CD4-positive, alpha-beta T cell (primary cell): Measurements from ENCODE around the gene EFTUD2. TPM values are rescaled to one million over a fixed set of nuclear protein-coding genes. Genes with fewer than 3 reads are reported as not detected.

Experiments used
- ATAC-seq: fragments of 200-7000 bp; cut with Tn5 transposase; one replicate; pipeline ENCODE4 v1.10.0; 2022; ENCODE audit warnings: mild to moderate bottlenecking; ENCODE audit not compliant: poor library complexity
- CTCF ChIA-PET: fragments of 350-600 bp; sonication (Branson Sonifier 250); formaldehyde crosslinking; loops from one replicate; lab custom pipeline; 2021; ENCODE audit warnings: antibody characterized with exemption, inconsistent platforms; lab: Charles Lee
- POLR2A ChIA-PET: fragments of 350-600 bp; sonication (Branson Sonifier 250); formaldehyde crosslinking; loops from one replicate; lab custom pipeline; 2021; ENCODE audit warnings: antibody characterized with exemption, inconsistent platforms; lab: Charles Lee
- DNase-seq, 14 experiments: peaks; one replicate each; pipeline ENCODE4 v3.0.0-alpha.2; 2013 to 2020; ENCODE audit warnings: mixed read lengths in 2 of 14
- H3K27ac ChIP-seq, 2 donors: one replicate each; pipeline versions ENCODE4 v1.5.1 to v1.7.0; 2013; ENCODE audit warnings: low read length in 2 of 2, low read depth in 1 of 2, mild to moderate bottlenecking in 1 of 2
- H3K27me3 ChIP-seq, 2 experiments: 1 replicate in 1 of 2; 2 replicates in 1 of 2; pipeline versions ENCODE4 v1.6.1 to v1.7.0; 2013; ENCODE audit warnings: low read length in 2 of 2, control low read depth in 1 of 2, mild to moderate bottlenecking in 1 of 2, moderate library complexity in 1 of 2; ENCODE audit not compliant: insufficient read depth in 2 of 2, control insufficient read depth in 1 of 2
- H3K36me3 ChIP-seq: one replicate; pipeline ENCODE4 v1.6.1; 2013; ENCODE audit warnings: low read length, control low read depth; ENCODE audit not compliant: insufficient read depth
- H3K4me1 ChIP-seq: one replicate; pipeline ENCODE4 v1.6.1; 2013; ENCODE audit warnings: low read length, control low read depth; ENCODE audit not compliant: insufficient read depth
- H3K4me3 ChIP-seq: one replicate; pipeline ENCODE4 v1.5.1; 2013; ENCODE audit warnings: mild to moderate bottlenecking, low read length, moderate library complexity
- H3K9me3 ChIP-seq, 2 experiments: 1 replicate in 1 of 2; 2 replicates in 1 of 2; pipeline versions ENCODE4 v1.6.1 to v1.7.0; 2013; ENCODE audit warnings: low read length in 2 of 2, mild to moderate bottlenecking in 2 of 2, control low read depth in 1 of 2, moderate library complexity in 1 of 2; ENCODE audit not compliant: control insufficient read depth in 1 of 2, insufficient read depth in 1 of 2
- H3K27ac Mint-ChIP-seq: one replicate; pipeline ENCODE4 v1.8.0; 2020; ENCODE audit warnings: mixed read lengths
- H3K27me3 Mint-ChIP-seq: one replicate; pipeline ENCODE4 v1.8.0; 2021; ENCODE audit warnings: mixed read lengths
- H3K36me3 Mint-ChIP-seq: one replicate; pipeline ENCODE4 v1.8.0; 2021; ENCODE audit warnings: low read depth, mixed read lengths
- H3K4me1 Mint-ChIP-seq: one replicate; pipeline ENCODE4 v1.8.0; 2021; ENCODE audit warnings: low read depth, mixed read lengths
- H3K4me3 Mint-ChIP-seq: one replicate; pipeline ENCODE4 v1.8.0; 2020; ENCODE audit warnings: mild to moderate bottlenecking, mixed read lengths
- H3K9me3 Mint-ChIP-seq: one replicate; pipeline ENCODE4 v1.8.0; 2020; ENCODE audit warnings: mixed read lengths
- CTCF ChIP-seq: fragments of 200-600 bp; IDR thresholded peaks from one replicate; pipeline ENCODE4 v1.8.0; 2022; ENCODE audit warnings: antibody characterized with exemption, mild to moderate bottlenecking
- intact Hi-C, 2 experiments: fragments of 100-400 bp; cut with DNase I in 1 of 2; cut with micrococcal nuclease in 1 of 2; formaldehyde crosslinking; loops; one replicate each; pipeline versions ENCODE4 v1.15.1 to v1.9.0; 2023 to 2025; cut with DNase I, micrococcal nuclease
- total RNA-seq, 174 experiments: library from RNA in 2 of 174; stranded (reverse) in 2 of 174; gene quantifications; one replicate each; pipeline ENCODE4 v1.2.3 and lab custom pipeline; 2021 to 2026

The EFTUD2 gene
- total RNA-seq, 2 experiments from 2014 or later: 105 to 112 TPM

- intact Hi-C loops: loop anchor here (1.0 to 10.0 kb wide), 3 partner anchors 101 to 275 kb away; no protein-coding TSS in a partner anchor
- DNase-seq (peak; percentile 29 to 78 (median 48)), ATAC-seq (peak; percentile 93)
- H3K27ac ChIP-seq: no peak overlapping the region
- H3K36me3 ChIP-seq: no peaks in the 10 kb centered on the region
- no peaks in the 10 kb centered on the region for H3K9me3 ChIP-seq
- H3K4me1 Mint-ChIP-seq: no peaks in the 10 kb centered on the region
- ChIA-PET CTCF (interaction anchor here (0.5 to 3.0 kb wide), 6 partner anchors 19 to 181 kb away, joined by 3 to 22 read pairs (median 4); no protein-coding TSS in a partner anchor), POLR2A (interaction anchor here (0.7 to 2.0 kb wide), 3 partner anchors 100 to 215 kb away, joined by 3 to 5 read pairs (median 3); partner anchors contain the start of gene ACBD4)
- no peak overlapping the region for H3K27ac Mint-ChIP-seq
- peak; percentile 44 for TF ChIP-seq CTCF
- no peaks in the 10 kb centered on the region for H3K36me3 Mint-ChIP-seq
- no peak overlapping the region for H3K4me3 Mint-ChIP-seq
- no peak overlapping the region for H3K4me3 ChIP-seq
- H3K27me3 ChIP-seq: peaks cover 0 to 11% of the 10 kb centered on the region in 2 experiments
- H3K9me3 Mint-ChIP-seq: no peaks in the 10 kb centered on the region
- H3K4me1 ChIP-seq: no peaks in the 10 kb centered on the region
- H3K27me3 Mint-ChIP-seq: peaks cover 16% of the 10 kb centered on the region
Observed at GRCh38 chr17:44919885-44920564, 20.8 kb upstream of the EFTUD2 start.

GRCh38 chr17:44919411-44919810, 20.2 kb upstream of the EFTUD2 start:
- DNase-seq (peak in 1 of 14 experiments; percentile 1), ATAC-seq (no peak)
- peaks cover 0 to 11% of the 10 kb centered on the region in 2 experiments for H3K27me3 ChIP-seq
- Mint-ChIP-seq H3K9me3 (no peaks in the 10 kb centered on the region), H3K27ac (no peak overlapping the region), H3K4me3 (no peak overlapping the region), H3K4me1 (no peaks in the 10 kb centered on the region), H3K36me3 (no peaks in the 10 kb centered on the region), H3K27me3 (peaks cover 19% of the 10 kb centered on the region)
- intact Hi-C loops: loop anchor here in 1 of 2 experiments (10.0 kb wide), 1 partner anchor 275 kb away; no protein-coding TSS in a partner anchor
- ChIA-PET CTCF (interaction anchor here (0.5 to 3.0 kb wide), 6 partner anchors 18 to 181 kb away, joined by 3 to 22 read pairs (median 5); no protein-coding TSS in a partner anchor), POLR2A (interaction anchor here (0.7 to 2.0 kb wide), 3 partner anchors 100 to 216 kb away, joined by 3 to 5 read pairs (median 3); partner anchors contain the start of gene ACBD4)
- H3K4me3 ChIP-seq: no peak overlapping the region
- no peak for TF ChIP-seq CTCF
- H3K27ac ChIP-seq: no peak overlapping the region
- no peaks in the 10 kb centered on the region for H3K4me1 ChIP-seq
- no peaks in the 10 kb centered on the region for H3K36me3 ChIP-seq
- no peaks in the 10 kb centered on the region for H3K9me3 ChIP-seq

- peaks cover 32% of the 10 kb centered on the region for H3K27me3 Mint-ChIP-seq
- DNase-seq (no peak), ATAC-seq (no peak)
- no peaks in the 10 kb centered on the region for H3K36me3 Mint-ChIP-seq
- no peaks in the 10 kb centered on the region for H3K9me3 ChIP-seq
- no peaks in the 10 kb centered on the region for H3K4me1 Mint-ChIP-seq
- intact Hi-C loops: loop anchor here in 1 of 2 experiments (10.0 kb wide), 1 partner anchor 277 kb away; no protein-coding TSS in a partner anchor
- CTCF ChIA-PET: interaction anchor here (1.5 kb wide), 1 partner anchor 181 kb away, joined by 6 read pairs; no protein-coding TSS in a partner anchor
- H3K4me1 ChIP-seq: peaks cover 3% of the 10 kb centered on the region
- POLR2A ChIA-PET: no interaction called here
- peaks cover 2 to 17% of the 10 kb centered on the region in 2 experiments for H3K27me3 ChIP-seq
- no peak overlapping the region for H3K27ac Mint-ChIP-seq
- H3K4me3 Mint-ChIP-seq: no peak overlapping the region
- no peak overlapping the region for H3K27ac ChIP-seq
- no peak overlapping the region for H3K4me3 ChIP-seq
- no peak for TF ChIP-seq CTCF
- no peaks in the 10 kb centered on the region for H3K9me3 Mint-ChIP-seq
- H3K36me3 ChIP-seq: no peaks in the 10 kb centered on the region
Observed at GRCh38 chr17:44918006-44918405, 18.8 kb upstream of the EFTUD2 start.
